Measurements from ENCODE around the gene TLE6.
"Not testable (repeated sequence)": the region's sequence is repeated elsewhere in the genome, so short reads cannot be mapped to it uniquely, and the experiment has no call there.

The TLE6 gene

GRCh38 chr19:2970201-2970835, 7.0 kb upstream of the TLE6 start:
- in situ Hi-C loops (cut with MboI; ENCODE audit: low sequenced_read_pairs), result loop anchor here (25.0 kb wide), 1 partner anchor 517 kb away; the partner anchor contains the start of genes SMIM24 and SMIM44

- in situ Hi-C loops (cut with MboI; ENCODE audit: low sequenced_read_pairs), result loop anchor here (25.0 kb wide), 1 partner anchor 514 kb away; the partner anchor contains the start of genes SMIM24 and SMIM44
Measured at GRCh38 chr19:2973229-2973628, 4.1 kb upstream of the TLE6 start.

GRCh38 chr19:2974342-2975041, 2.9 kb upstream of the TLE6 start:
- in situ Hi-C loops (cut with MboI; ENCODE audit: low sequenced_read_pairs), result loop anchor here (25.0 kb wide), 1 partner anchor 513 kb away; the partner anchor contains the start of genes SMIM24 and SMIM44

GRCh38 chr19:2976609-2977000, 759 bp upstream of the TLE6 start:
- in situ Hi-C loops (cut with MboI; ENCODE audit: low sequenced_read_pairs), result no loop called here

- in situ Hi-C loops (cut with MboI; ENCODE audit: low sequenced_read_pairs), result no loop called here
Measured at GRCh38 chr19:2977746-2978138, 378 bp downstream of the TLE6 start.

- in situ Hi-C loops (cut with MboI; ENCODE audit: low sequenced_read_pairs), result no loop called here
Measured at GRCh38 chr19:2978166-2978767, 903 bp downstream of the TLE6 start.

GRCh38 chr19:2978772-2979171, 1.4 kb downstream of the TLE6 start:
- in situ Hi-C loops (cut with MboI; ENCODE audit: low sequenced_read_pairs), result no loop called here

- in situ Hi-C loops (cut with MboI; ENCODE audit: low sequenced_read_pairs), result no loop called here
Measured at GRCh38 chr19:2981898-2982297, 4.5 kb downstream of the TLE6 start.

- in situ Hi-C loops (cut with MboI; ENCODE audit: low sequenced_read_pairs), result no loop called here
Measured at GRCh38 chr19:2982561-2982960, 5.2 kb downstream of the TLE6 start.

- in situ Hi-C loops (cut with MboI; ENCODE audit: low sequenced_read_pairs), result no loop called here
Measured at GRCh38 chr19:2982983-2983350, 5.6 kb downstream of the TLE6 start.

GRCh38 chr19:2983351-2984214, 6.2 kb downstream of the TLE6 start:
- in situ Hi-C loops (cut with MboI; ENCODE audit: low sequenced_read_pairs), result no loop called here

GRCh38 chr19:2984215-2984528, 6.8 kb downstream of the TLE6 start:
- in situ Hi-C loops (cut with MboI; ENCODE audit: low sequenced_read_pairs), result no loop called here

- in situ Hi-C loops (cut with MboI; ENCODE audit: low sequenced_read_pairs), result no loop called here
Measured at GRCh38 chr19:2986951-2987524, 9.7 kb downstream of the TLE6 start.

GRCh38 chr19:2987797-2988196, 10.4 kb downstream of the TLE6 start:
- in situ Hi-C loops (cut with MboI; ENCODE audit: low sequenced_read_pairs), result no loop called here

- in situ Hi-C loops (cut with MboI; ENCODE audit: low sequenced_read_pairs), result no loop called here
Measured at GRCh38 chr19:2988568-2988967, 11.2 kb downstream of the TLE6 start.

GRCh38 chr19:2989236-2989946, 12.0 kb downstream of the TLE6 start:
- in situ Hi-C loops (cut with MboI; ENCODE audit: low sequenced_read_pairs), result no loop called here

- in situ Hi-C loops (cut with MboI; ENCODE audit: low sequenced_read_pairs), result not testable (repeated sequence)
Measured at GRCh38 chr19:2992333-2992732, 15.0 kb downstream of the TLE6 start.

GRCh38 chr19:2992958-2993357, 15.6 kb downstream of the TLE6 start:
- in situ Hi-C loops (cut with MboI; ENCODE audit: low sequenced_read_pairs), result no loop called here

GRCh38 chr19:2993579-2993978, 16.2 kb downstream of the TLE6 start:
- in situ Hi-C loops (cut with MboI; ENCODE audit: low sequenced_read_pairs), result no loop called here

- in situ Hi-C loops (cut with MboI; ENCODE audit: low sequenced_read_pairs), result no loop called here
Measured at GRCh38 chr19:2994588-2995131, 17.3 kb downstream of the TLE6 start.

Data from HL-60/S4 (cell line).